ELR (cell line): ENCODE data around the gene PICALM.

Source experiments
- DNase-seq: peaks from one replicate; pipeline ENCODE4 v3.0.0-alpha.2; 2015; ENCODE audit warnings: low read depth

The PICALM gene

GRCh38 chr11:86081455-86081854 lies 12.6 kb upstream of the PICALM start:
- no peak for DNase-seq

GRCh38 chr11:86079421-86079820 lies 10.5 kb upstream of the PICALM start:
- no peak for DNase-seq

- DNase-seq: no peak
Observed at GRCh38 chr11:86073948-86074347, 5.1 kb upstream of the PICALM start.

- no peak for DNase-seq
Observed at GRCh38 chr11:86072211-86072610, 3.3 kb upstream of the PICALM start.

- no peak for DNase-seq
Observed at GRCh38 chr11:86070142-86071056, 1.5 kb upstream of the PICALM start.

- peak; percentile 96 for DNase-seq
Observed at GRCh38 chr11:86069408-86070101, 671 bp upstream of the PICALM start.

GRCh38 chr11:86068138-86068871 lies 579 bp downstream of the PICALM start:
- DNase-seq: peak; percentile 59

- DNase-seq: no peak
Observed at GRCh38 chr11:86067851-86068137, 1.1 kb downstream of the PICALM start.

GRCh38 chr11:86067009-86067850 lies 1.7 kb downstream of the PICALM start:
- DNase-seq: peak; percentile 22

- no peak for DNase-seq
Observed at GRCh38 chr11:86066657-86067008, 2.3 kb downstream of the PICALM start.

GRCh38 chr11:86066033-86066432 lies 2.9 kb downstream of the PICALM start:
- no peak for DNase-seq

- DNase-seq: peak; percentile 78
Observed at GRCh38 chr11:86064220-86064803, 4.6 kb downstream of the PICALM start.

- peak; percentile 64 for DNase-seq
Observed at GRCh38 chr11:86063536-86063935, 5.3 kb downstream of the PICALM start.

- no peak for DNase-seq
Observed at GRCh38 chr11:86062719-86063118, 6.2 kb downstream of the PICALM start.

- DNase-seq: no peak
Observed at GRCh38 chr11:86061483-86062205, 7.2 kb downstream of the PICALM start.

- no peak for DNase-seq
Observed at GRCh38 chr11:86060544-86060943, 8.3 kb downstream of the PICALM start.

- no peak for DNase-seq
Observed at GRCh38 chr11:86058360-86058759, 10.5 kb downstream of the PICALM start.

- DNase-seq: no peak
Observed at GRCh38 chr11:86056351-86056854, 12.5 kb downstream of the PICALM start.

GRCh38 chr11:86052693-86053641 lies 15.9 kb downstream of the PICALM start:
- DNase-seq: no peak
